Stimulated activated CD4-positive, alpha-beta T cell treated with anti-CD3 and anti-CD28 coated beads, Interleukin-15, amount 100 ng/mL, for 24 hours (primary cell): Measurements from ENCODE around the gene SPDYE2.
"Not testable (repeated sequence)": the region's sequence is repeated elsewhere in the genome, so short reads cannot be mapped to it uniquely, and the experiment has no call there.

Experiments
- DNase-seq: peaks from one replicate; pipeline ENCODE4 v3.0.0-alpha.2; 2020

The SPDYE2 gene

GRCh38 chr7:102542083-102542482 lies 8.9 kb upstream of the SPDYE2 start:
- not testable (repeated sequence) for DNase-seq

- not testable (repeated sequence) for DNase-seq
Measured at GRCh38 chr7:102542771-102543170, 8.3 kb upstream of the SPDYE2 start.

- DNase-seq = not testable (repeated sequence)
Measured at GRCh38 chr7:102543596-102543995, 7.4 kb upstream of the SPDYE2 start, which contains the start of gene UPK3BL2. Gene UPK3BL2, minus strand, starts transcription at chr7:102543696. Its CDS starts 60 bp downstream, at chr7:102543636.

GRCh38 chr7:102544372-102544771 lies 6.7 kb upstream of the SPDYE2 start:
- not testable (repeated sequence) for DNase-seq

- not testable (repeated sequence) for DNase-seq
Measured at GRCh38 chr7:102545288-102545687, 5.7 kb upstream of the SPDYE2 start.

GRCh38 chr7:102546353-102546752 lies 4.7 kb upstream of the SPDYE2 start:
- DNase-seq = peak; percentile 5

GRCh38 chr7:102568620-102569019 lies 17.6 kb downstream of the SPDYE2 start:
- not testable (repeated sequence) for DNase-seq

- peak; percentile 100 for DNase-seq
Measured at GRCh38 chr7:102572261-102573239, 21.5 kb downstream of the SPDYE2 start, which contains the start of gene POLR2J3. Gene POLR2J3, minus strand, starts transcription at chr7:102572583. Its CDS starts 62 bp downstream, at chr7:102572521.

- DNase-seq = not testable (repeated sequence)
Measured at GRCh38 chr7:102574607-102575006, 23.6 kb downstream of the SPDYE2 start.

- not testable (repeated sequence) for DNase-seq
Measured at GRCh38 chr7:102576363-102576762, 25.3 kb downstream of the SPDYE2 start.

GRCh38 chr7:102577315-102578240 lies 26.6 kb downstream of the SPDYE2 start:
- not testable (repeated sequence) for DNase-seq

- not testable (repeated sequence) for DNase-seq
Measured at GRCh38 chr7:102578486-102578885, 27.5 kb downstream of the SPDYE2 start.

- not testable (repeated sequence) for DNase-seq
Measured at GRCh38 chr7:102581722-102582121, 30.7 kb downstream of the SPDYE2 start.

GRCh38 chr7:102583495-102583894 lies 32.5 kb downstream of the SPDYE2 start:
- not testable (repeated sequence) for DNase-seq

GRCh38 chr7:102589857-102590256 lies 38.8 kb downstream of the SPDYE2 start:
- DNase-seq = not testable (repeated sequence)

- peak; percentile 42 for DNase-seq
Measured at GRCh38 chr7:102592477-102593019, 41.5 kb downstream of the SPDYE2 start.

- not testable (repeated sequence) for DNase-seq
Measured at GRCh38 chr7:102593637-102594334, 42.8 kb downstream of the SPDYE2 start.

GRCh38 chr7:102596036-102596435 lies 45.0 kb downstream of the SPDYE2 start:
- not testable (repeated sequence) for DNase-seq

GRCh38 chr7:102599699-102600098 lies 48.7 kb downstream of the SPDYE2 start:
- not testable (repeated sequence) for DNase-seq

GRCh38 chr7:102602317-102602716 lies 51.3 kb downstream of the SPDYE2 start:
- DNase-seq = not testable (repeated sequence)

GRCh38 chr7:102604431-102605145 lies 53.6 kb downstream of the SPDYE2 start:
- DNase-seq = not testable (repeated sequence)
